ENCODE results near the gene NEURL3.

NEURL3 gene

GRCh38 chr2:96547731-96548171 is 42.6 kb upstream of the NEURL3 start:
- no peak for TF ChIP-seq CTCF (IDR thresholded peaks at IDR 0.05)
- H3K27ac ChIP-seq = no peak overlapping the region
- H3K4me3 ChIP-seq (ENCODE audit: low read depth in 1 of 2, low read length in 1 of 2) = no peak overlapping the region
- H3K9me3 ChIP-seq = no peaks in the 10 kb centered on the region
- no peaks in the 10 kb centered on the region for H3K4me1 ChIP-seq (ENCODE audit: control insufficient read depth in 1 of 2, insufficient read depth in 1 of 2, low read depth in 1 of 2, low read length in 1 of 2)
- peaks cover 78% of the 10 kb centered on the region for H3K36me3 ChIP-seq
- H3K27me3 ChIP-seq = no peaks in the 10 kb centered on the region

GRCh38 chr2:96547203-96547641 is 42.1 kb upstream of the NEURL3 start:
- TF ChIP-seq CTCF (IDR thresholded peaks at IDR 0.05) = no peak
- Histone ChIP-seq H3K4me1 (ENCODE audit: control insufficient read depth in 1 of 2, insufficient read depth in 1 of 2, low read depth in 1 of 2, low read length in 1 of 2) (no peaks in the 10 kb centered on the region), H3K36me3 (peaks cover 78% of the 10 kb centered on the region), H3K27me3 (no peaks in the 10 kb centered on the region), H3K9me3 (no peaks in the 10 kb centered on the region), H3K4me3 (ENCODE audit: low read depth in 1 of 2, low read length in 1 of 2) (no peak overlapping the region), H3K27ac (no peak overlapping the region)

GRCh38 chr2:96546797-96547196 is 41.6 kb upstream of the NEURL3 start:
- H3K27me3 ChIP-seq = no peaks in the 10 kb centered on the region
- peaks cover 75% of the 10 kb centered on the region for H3K36me3 ChIP-seq
- no peak for TF ChIP-seq CTCF (IDR thresholded peaks at IDR 0.05)
- H3K4me3 ChIP-seq (ENCODE audit: low read depth in 1 of 2, low read length in 1 of 2) = no peak overlapping the region
- no peak overlapping the region for H3K27ac ChIP-seq
- H3K9me3 ChIP-seq = no peaks in the 10 kb centered on the region
- H3K4me1 ChIP-seq (ENCODE audit: control insufficient read depth in 1 of 2, insufficient read depth in 1 of 2, low read depth in 1 of 2, low read length in 1 of 2) = no peaks in the 10 kb centered on the region

GRCh38 chr2:96546321-96546720 is 41.2 kb upstream of the NEURL3 start:
- Histone ChIP-seq H3K4me3 (ENCODE audit: low read depth in 1 of 2, low read length in 1 of 2) (no peak overlapping the region), H3K9me3 (no peaks in the 10 kb centered on the region), H3K27ac (no peak overlapping the region), H3K27me3 (no peaks in the 10 kb centered on the region), H3K36me3 (peaks cover 70% of the 10 kb centered on the region), H3K4me1 (ENCODE audit: control insufficient read depth in 1 of 2, insufficient read depth in 1 of 2, low read depth in 1 of 2, low read length in 1 of 2) (no peaks in the 10 kb centered on the region)
- no peak for TF ChIP-seq CTCF (IDR thresholded peaks at IDR 0.05)

- peaks cover 32% of the 10 kb centered on the region for H3K36me3 ChIP-seq
- no peaks in the 10 kb centered on the region for H3K27me3 ChIP-seq
- H3K4me1 ChIP-seq (ENCODE audit: control insufficient read depth in 1 of 2, insufficient read depth in 1 of 2, low read depth in 1 of 2, low read length in 1 of 2) = peaks cover 20 to 28% of the 10 kb centered on the region in 2 experiments
- H3K9me3 ChIP-seq = no peaks in the 10 kb centered on the region
- no peak for TF ChIP-seq CTCF (IDR thresholded peaks at IDR 0.05)
- no peak overlapping the region for H3K27ac ChIP-seq
- H3K4me3 ChIP-seq (ENCODE audit: low read depth in 1 of 2, low read length in 1 of 2) = no peak overlapping the region
These were observed 37.3 kb upstream of the NEURL3 start for GRCh38 chr2:96542357-96542977.

Measured in neutrophil (primary cell).